H1 (cell line): Measurements from ENCODE around the gene HOXB4.

Experiments
- EZH2 ChIP-seq: fragments of 200-600 bp; sonication (generic); IDR thresholded peaks from 2 replicates; pipeline ENCODE4 v1.7.1; 2012; ENCODE audit warnings: low read depth, mild to moderate bottlenecking, moderate library complexity, low read length, inconsistent platforms; ENCODE audit not compliant: severe bottlenecking
- GABPA ChIP-seq: IDR thresholded peaks from 2 replicates; pipeline ENCODE4 v1.6.1; 2011; ENCODE audit warnings: mild to moderate bottlenecking, low read length, moderate library complexity, borderline replicate concordance; ENCODE audit not compliant: insufficient read depth
- SAP30 ChIP-seq: fragments of 300-600 bp; sonication (generic); IDR thresholded peaks from 2 replicates; pipeline ENCODE4 v1.7.1; 2012; ENCODE audit warnings: low read length, moderate library complexity, mild to moderate bottlenecking, inconsistent platforms; ENCODE audit not compliant: insufficient read depth, insufficient replicate concordance
- SUZ12 ChIP-seq: fragments of 200-600 bp; sonication (generic); IDR thresholded peaks from 2 replicates; pipeline ENCODE4 v1.6.1; 2012; ENCODE audit warnings: mild to moderate bottlenecking, inconsistent platforms, low read length, moderate library complexity, mixed read lengths
- TAF1 ChIP-seq: IDR thresholded peaks from 2 replicates; pipeline ENCODE4 v1.6.1; 2011; ENCODE audit warnings: mild to moderate bottlenecking, low read depth, low read length
- TF ChIP-seq, protein P1 (sequence below), 3 experiments: IDR thresholded peaks; 1 replicate in 2 of 3; 2 replicates in 1 of 3; pipeline versions ENCODE4 v1.5.1 to v1.6.1; 2011; ENCODE audit warnings: low read length in 3 of 3, mild to moderate bottlenecking in 3 of 3, inconsistent platforms in 2 of 3, low read depth in 1 of 3, moderate library complexity in 1 of 3; ENCODE audit not compliant: insufficient read depth in 1 of 3; ENCODE audit errors: control extremely low read depth in 1 of 3
- TF ChIP-seq, protein P2 (sequence below): IDR thresholded peaks from 2 replicates; pipeline ENCODE4 v1.6.1; 2011; ENCODE audit warnings: low read depth, mild to moderate bottlenecking, low read length; ENCODE audit not compliant: insufficient read depth
- TF ChIP-seq, protein P3 (sequence below): IDR thresholded peaks from 2 replicates; pipeline ENCODE4 v1.6.1; 2012; ENCODE audit warnings: low read length, inconsistent platforms

DNA sequence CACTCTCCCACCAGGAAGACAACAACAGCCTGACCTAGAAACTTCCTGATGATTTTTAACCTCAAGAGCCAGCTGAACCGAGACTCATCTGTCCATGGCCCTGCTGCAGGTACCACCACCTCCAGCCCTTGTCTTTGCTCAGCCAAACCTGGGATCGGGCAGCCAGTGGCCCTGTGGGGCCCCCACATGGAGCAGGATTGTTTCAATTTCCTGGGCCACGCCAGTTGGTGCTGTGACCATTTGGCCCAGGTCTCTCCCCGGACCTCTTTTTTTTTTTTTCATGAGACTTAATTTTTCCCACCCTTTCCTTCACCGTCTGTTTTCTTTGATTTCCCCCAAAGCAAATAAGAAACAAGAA is 25.0 kb downstream of the HOXB4 start:
- TF ChIP-seq, protein P1, sequence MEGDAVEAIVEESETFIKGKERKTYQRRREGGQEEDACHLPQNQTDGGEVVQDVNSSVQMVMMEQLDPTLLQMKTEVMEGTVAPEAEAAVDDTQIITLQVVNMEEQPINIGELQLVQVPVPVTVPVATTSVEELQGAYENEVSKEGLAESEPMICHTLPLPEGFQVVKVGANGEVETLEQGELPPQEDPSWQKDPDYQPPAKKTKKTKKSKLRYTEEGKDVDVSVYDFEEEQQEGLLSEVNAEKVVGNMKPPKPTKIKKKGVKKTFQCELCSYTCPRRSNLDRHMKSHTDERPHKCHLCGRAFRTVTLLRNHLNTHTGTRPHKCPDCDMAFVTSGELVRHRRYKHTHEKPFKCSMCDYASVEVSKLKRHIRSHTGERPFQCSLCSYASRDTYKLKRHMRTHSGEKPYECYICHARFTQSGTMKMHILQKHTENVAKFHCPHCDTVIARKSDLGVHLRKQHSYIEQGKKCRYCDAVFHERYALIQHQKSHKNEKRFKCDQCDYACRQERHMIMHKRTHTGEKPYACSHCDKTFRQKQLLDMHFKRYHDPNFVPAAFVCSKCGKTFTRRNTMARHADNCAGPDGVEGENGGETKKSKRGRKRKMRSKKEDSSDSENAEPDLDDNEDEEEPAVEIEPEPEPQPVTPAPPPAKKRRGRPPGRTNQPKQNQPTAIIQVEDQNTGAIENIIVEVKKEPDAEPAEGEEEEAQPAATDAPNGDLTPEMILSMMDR (IDR thresholded peaks at IDR 0.05; ENCODE audit: control extremely low read depth in 1 of 3, insufficient read depth in 1 of 3, low read depth in 1 of 3, low read length in 3 of 3): no peak
- no peak for TF ChIP-seq SUZ12
- no peak for TF ChIP-seq EZH2
- TF ChIP-seq, protein P2, sequence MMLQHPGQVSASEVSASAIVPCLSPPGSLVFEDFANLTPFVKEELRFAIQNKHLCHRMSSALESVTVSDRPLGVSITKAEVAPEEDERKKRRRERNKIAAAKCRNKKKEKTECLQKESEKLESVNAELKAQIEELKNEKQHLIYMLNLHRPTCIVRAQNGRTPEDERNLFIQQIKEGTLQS: no peak
- TF ChIP-seq SAP30: no peak
- TF ChIP-seq, protein P3, sequence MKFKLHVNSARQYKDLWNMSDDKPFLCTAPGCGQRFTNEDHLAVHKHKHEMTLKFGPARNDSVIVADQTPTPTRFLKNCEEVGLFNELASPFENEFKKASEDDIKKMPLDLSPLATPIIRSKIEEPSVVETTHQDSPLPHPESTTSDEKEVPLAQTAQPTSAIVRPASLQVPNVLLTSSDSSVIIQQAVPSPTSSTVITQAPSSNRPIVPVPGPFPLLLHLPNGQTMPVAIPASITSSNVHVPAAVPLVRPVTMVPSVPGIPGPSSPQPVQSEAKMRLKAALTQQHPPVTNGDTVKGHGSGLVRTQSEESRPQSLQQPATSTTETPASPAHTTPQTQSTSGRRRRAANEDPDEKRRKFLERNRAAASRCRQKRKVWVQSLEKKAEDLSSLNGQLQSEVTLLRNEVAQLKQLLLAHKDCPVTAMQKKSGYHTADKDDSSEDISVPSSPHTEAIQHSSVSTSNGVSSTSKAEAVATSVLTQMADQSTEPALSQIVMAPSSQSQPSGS: no peak
- TF ChIP-seq GABPA: no peak
- no peak for TF ChIP-seq TAF1
